K562 (cell line): ENCODE measurements around the gene RFX3. TPM values are rescaled to one million over a fixed set of nuclear protein-coding genes. Genes with fewer than 3 reads are reported as not detected.

Experiments
- BCL6 ChIP-seq: fragments of 250-450 bp; sonication (Bioruptor Pico); IDR thresholded peaks from 2 replicates; pipeline ENCODE4 v1.4.0; 2020
- KDM2B ChIP-seq: fragments of 250-450 bp; sonication (Bioruptor Pico); IDR thresholded peaks from 2 replicates; pipeline ENCODE4 v1.8.0; 2021; ENCODE audit warnings: mild to moderate bottlenecking, moderate library complexity
- KLF10 ChIP-seq: fragments of 250-450 bp; sonication (Bioruptor Pico); IDR thresholded peaks from 2 replicates; pipeline ENCODE4 v1.6.1; 2021; ENCODE audit warnings: matching md5 sums
- PTBP1 ChIP-seq: fragments of 200-400 bp; formaldehyde crosslinking; IDR thresholded peaks from 2 replicates; pipeline ENCODE4 v1.6.1; 2017; ENCODE audit warnings: low read depth, low read length
- polyA plus RNA-seq, 8 experiments: library from polyadenylated mRNA; depleted of rRNA in 4 of 8; stranded (reverse) in 5 of 8; unstranded in 3 of 8; fragments of >200 nt; fragmentation: Nextera tagmentation in 2 of 8; fragmentation: Illumina TruSeq in 1 of 8; extraction: Ambion mirVana in 2 of 8; extraction: Trizol in 1 of 8; gene quantifications; 2 replicates each; pipeline versions ENCODE4 v1.2.1 to v1.2.3, GENCODE V29; 2011 to 2014; ENCODE audit warnings: inconsistent platforms in 1 of 8, missing spikeins in 1 of 8
- total RNA-seq, 7 experiments: library from RNA; depleted of rRNA in 6 of 7; stranded (reverse); fragments of >200 nt in 6 of 7; fragmentation: Illumina TruSeq in 2 of 7; extraction: Trizol in 2 of 7; gene quantifications; 2 replicates each; pipeline versions ENCODE4 v1.2.1 to v1.2.3, GENCODE V29; 2011 to 2021; ENCODE audit warnings: low replicate concordance in 1 of 7
- TF ChIP-seq, protein P1 (sequence below), 2 experiments: fragments of 450-650 bp; formaldehyde crosslinking in 1 of 2; IDR thresholded peaks; 2 replicates each; pipeline versions ENCODE4 v1.4.0 to v1.6.1; 2014 to 2020; ENCODE audit warnings: mild to moderate bottlenecking in 2 of 2, borderline replicate concordance in 1 of 2, low read depth in 1 of 2

The RFX3 gene
- total and polyA plus RNA-seq, 9 of the 15 experiments (the other 6 are each of a cell fraction or from before 2014, with no cell fraction given) = 0.86 to 4.9 (median 2.0) TPM

GRCh38 chr9:3239240-3239639, 286.6 kb downstream of the RFX3 start (continued):
- TF ChIP-seq, protein P1, sequence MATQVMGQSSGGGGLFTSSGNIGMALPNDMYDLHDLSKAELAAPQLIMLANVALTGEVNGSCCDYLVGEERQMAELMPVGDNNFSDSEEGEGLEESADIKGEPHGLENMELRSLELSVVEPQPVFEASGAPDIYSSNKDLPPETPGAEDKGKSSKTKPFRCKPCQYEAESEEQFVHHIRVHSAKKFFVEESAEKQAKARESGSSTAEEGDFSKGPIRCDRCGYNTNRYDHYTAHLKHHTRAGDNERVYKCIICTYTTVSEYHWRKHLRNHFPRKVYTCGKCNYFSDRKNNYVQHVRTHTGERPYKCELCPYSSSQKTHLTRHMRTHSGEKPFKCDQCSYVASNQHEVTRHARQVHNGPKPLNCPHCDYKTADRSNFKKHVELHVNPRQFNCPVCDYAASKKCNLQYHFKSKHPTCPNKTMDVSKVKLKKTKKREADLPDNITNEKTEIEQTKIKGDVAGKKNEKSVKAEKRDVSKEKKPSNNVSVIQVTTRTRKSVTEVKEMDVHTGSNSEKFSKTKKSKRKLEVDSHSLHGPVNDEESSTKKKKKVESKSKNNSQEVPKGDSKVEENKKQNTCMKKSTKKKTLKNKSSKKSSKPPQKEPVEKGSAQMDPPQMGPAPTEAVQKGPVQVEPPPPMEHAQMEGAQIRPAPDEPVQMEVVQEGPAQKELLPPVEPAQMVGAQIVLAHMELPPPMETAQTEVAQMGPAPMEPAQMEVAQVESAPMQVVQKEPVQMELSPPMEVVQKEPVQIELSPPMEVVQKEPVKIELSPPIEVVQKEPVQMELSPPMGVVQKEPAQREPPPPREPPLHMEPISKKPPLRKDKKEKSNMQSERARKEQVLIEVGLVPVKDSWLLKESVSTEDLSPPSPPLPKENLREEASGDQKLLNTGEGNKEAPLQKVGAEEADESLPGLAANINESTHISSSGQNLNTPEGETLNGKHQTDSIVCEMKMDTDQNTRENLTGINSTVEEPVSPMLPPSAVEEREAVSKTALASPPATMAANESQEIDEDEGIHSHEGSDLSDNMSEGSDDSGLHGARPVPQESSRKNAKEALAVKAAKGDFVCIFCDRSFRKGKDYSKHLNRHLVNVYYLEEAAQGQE (IDR thresholded peaks at IDR 0.05; ENCODE audit: borderline replicate concordance) = no peak
- TF ChIP-seq, protein P1 (CRISPR knock-in tag; IDR thresholded peaks at IDR 0.05; ENCODE audit: low read depth) = no peak
- no peak for TF ChIP-seq PTBP1
- no peak for TF ChIP-seq KLF10 (CRISPR knock-in tag)
- TF ChIP-seq KDM2B = no peak
- no peak for TF ChIP-seq BCL6
